GM18858 (cell line): ENCODE results near the gene FRAT2.
"Not testable (repeated sequence)": the region's sequence is repeated elsewhere in the genome, so short reads cannot be mapped to it uniquely, and the experiment has no call there.

Source experiments
- ATAC-seq: cut with Tn5 transposase; IDR thresholded peaks from one replicate; pipeline ENCODE4 v1.9.1; 2021; ENCODE audit not compliant: unreplicated experiment

FRAT2 gene

GRCh38 chr10:97292097-97292861, 42.2 kb downstream of the FRAT2 start, which contains the start of gene ARHGAP19:
TSS of gene ARHGAP19 (minus strand) at chr10:97292637. CDS start at chr10:97292627, 10 bp downstream.
- ATAC-seq: peak; percentile 87

DNA sequence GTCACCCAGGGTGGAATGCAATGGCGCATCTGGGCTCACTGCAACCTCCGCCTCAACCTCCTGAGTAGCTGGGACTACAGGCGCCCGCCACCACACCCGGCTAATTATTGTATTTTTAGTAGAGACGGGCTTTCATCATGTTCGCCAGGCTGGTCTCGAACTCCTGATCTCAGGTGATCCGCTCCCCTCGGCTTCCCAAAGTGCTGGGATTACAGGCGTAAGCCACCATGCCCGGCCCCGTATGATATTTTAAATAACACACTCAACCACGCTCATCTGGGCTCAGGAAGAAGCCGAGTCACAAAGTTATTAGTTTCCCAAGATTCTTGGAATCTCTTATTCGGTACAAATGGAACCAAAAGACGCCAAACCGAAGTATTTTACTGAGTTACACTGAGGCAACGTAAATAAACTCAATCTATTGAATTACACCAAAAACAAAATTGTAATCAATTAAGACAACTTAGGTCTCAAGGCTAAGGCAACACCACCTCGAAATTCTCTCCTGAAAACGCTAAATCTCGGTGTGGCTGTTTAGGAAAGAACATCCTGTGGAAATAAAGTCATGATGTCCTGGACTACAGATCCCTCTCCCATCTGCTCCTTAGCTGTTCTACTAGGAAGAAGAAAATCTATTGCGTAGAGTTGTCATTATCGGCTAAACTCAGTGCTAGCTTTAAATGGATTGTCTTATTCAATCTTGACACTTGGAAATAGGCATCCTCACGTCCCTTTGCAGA, 43.0 kb downstream of the FRAT2 start:
- no peak for ATAC-seq

GRCh38 chr10:97290576-97291356, 43.8 kb downstream of the FRAT2 start:
- not testable (repeated sequence) for ATAC-seq

- ATAC-seq: not testable (repeated sequence)
Observed at GRCh38 chr10:97290076-97290475, 44.5 kb downstream of the FRAT2 start.
